Progenitor cell of endocrine pancreas (in vitro differentiated cells): Measurements from ENCODE around the gene CNPY1. TPM values are rescaled to one million over a fixed set of nuclear protein-coding genes. Genes with fewer than 3 reads are reported as not detected.
"Not testable (repeated sequence)": the region's sequence is repeated elsewhere in the genome, so short reads cannot be mapped to it uniquely, and the experiment has no call there.

ENCODE experiments used
- DNase-seq: peaks from one replicate; pipeline ENCODE4 v3.0.0; 2021; ENCODE audit warnings: low spot score; ENCODE audit not compliant: unreplicated experiment
- H3K27ac Mint-ChIP-seq: 2 replicates; pipeline ENCODE4 v1.8.0; 2021; ENCODE audit warnings: mild to moderate bottlenecking, moderate library complexity, mixed read lengths
- H3K27me3 Mint-ChIP-seq: 2 replicates; pipeline ENCODE4 v1.8.0; 2021; ENCODE audit warnings: mixed read lengths
- H3K36me3 Mint-ChIP-seq: 2 replicates; pipeline ENCODE4 v1.8.0; 2022; ENCODE audit warnings: mixed read lengths; ENCODE audit not compliant: insufficient read depth
- H3K4me1 Mint-ChIP-seq: 2 replicates; pipeline ENCODE4 v1.8.0; 2021; ENCODE audit warnings: low read depth, mixed read lengths
- H3K4me3 Mint-ChIP-seq: 2 replicates; pipeline ENCODE4 v1.8.0; 2021; ENCODE audit warnings: low read depth, mild to moderate bottlenecking, moderate library complexity, mixed read lengths
- H3K9me3 Mint-ChIP-seq: 2 replicates; pipeline ENCODE4 v1.8.0; 2021; ENCODE audit warnings: low read depth, mixed read lengths
- CTCF ChIP-seq: fragments of 200-600 bp; sonication (generic); IDR thresholded peaks from one replicate; pipeline ENCODE4 v1.5.0; 2021; ENCODE audit warnings: antibody characterized with exemption, mild to moderate bottlenecking; ENCODE audit not compliant: unreplicated experiment
- total RNA-seq: library from RNA; stranded (reverse); gene quantifications from 2 replicates; pipeline ENCODE4 v1.2.1, GENCODE V29; 2021

The CNPY1 gene
- total RNA-seq, 1 donor from 2014 or later: not detected

- Mint-ChIP-seq H3K27me3 (peaks cover 26% of the 10 kb centered on the region), H3K4me1 (no peaks in the 10 kb centered on the region), H3K9me3 (no peaks in the 10 kb centered on the region), H3K27ac (no peak overlapping the region), H3K36me3 (no peaks in the 10 kb centered on the region), H3K4me3 (no peak overlapping the region)
- TF ChIP-seq CTCF: no peak
- no peak for DNase-seq
These were observed 21.4 kb upstream of the CNPY1 start for GRCh38 chr7:155567646-155568332.

DNA sequence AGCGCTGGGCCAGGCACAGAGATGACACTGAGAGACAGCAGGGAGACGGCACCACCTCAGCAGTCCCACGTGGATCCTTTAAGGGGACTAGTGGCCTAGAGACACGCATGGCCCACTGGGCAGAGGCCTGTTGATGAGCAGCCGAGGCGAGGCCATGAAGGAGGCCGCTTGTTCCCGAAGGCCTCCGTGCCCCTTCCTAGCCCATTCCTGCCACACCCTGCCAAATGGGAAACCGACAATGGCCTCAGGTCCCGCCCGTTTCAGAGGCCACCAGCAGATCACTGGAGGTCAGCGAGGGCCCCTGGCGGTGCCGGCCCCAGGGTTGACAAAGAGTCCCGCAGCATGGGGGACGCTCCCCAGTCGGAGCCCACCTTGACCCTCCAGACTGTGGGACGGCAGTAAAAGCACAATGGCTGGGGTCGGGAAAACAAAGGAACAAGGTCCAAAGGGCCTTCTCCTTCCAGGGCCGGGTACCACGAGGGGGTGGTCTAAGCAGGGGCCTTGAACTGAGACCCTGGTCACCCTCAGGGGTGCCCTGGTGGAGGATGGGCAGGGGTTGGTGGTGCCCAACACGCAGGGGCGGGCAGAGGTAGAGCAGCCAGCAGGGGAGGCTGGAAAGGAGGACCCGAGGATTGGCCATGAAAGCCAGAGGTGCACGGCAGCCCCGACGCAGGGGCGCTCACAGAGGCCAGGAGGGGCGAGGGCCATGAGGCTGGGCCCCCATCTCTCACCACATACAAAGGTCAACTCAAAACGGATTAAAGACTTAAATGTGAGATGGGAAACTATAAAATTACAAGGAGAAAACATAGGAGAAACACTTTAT is 19.9 kb upstream of the CNPY1 start:
- no peak for DNase-seq
- H3K27ac Mint-ChIP-seq: no peak overlapping the region
- TF ChIP-seq CTCF: no peak
- H3K9me3 Mint-ChIP-seq: no peaks in the 10 kb centered on the region
- no peaks in the 10 kb centered on the region for H3K36me3 Mint-ChIP-seq
- H3K27me3 Mint-ChIP-seq: peaks cover 21% of the 10 kb centered on the region
- H3K4me3 Mint-ChIP-seq: no peak overlapping the region
- no peaks in the 10 kb centered on the region for H3K4me1 Mint-ChIP-seq

DNA sequence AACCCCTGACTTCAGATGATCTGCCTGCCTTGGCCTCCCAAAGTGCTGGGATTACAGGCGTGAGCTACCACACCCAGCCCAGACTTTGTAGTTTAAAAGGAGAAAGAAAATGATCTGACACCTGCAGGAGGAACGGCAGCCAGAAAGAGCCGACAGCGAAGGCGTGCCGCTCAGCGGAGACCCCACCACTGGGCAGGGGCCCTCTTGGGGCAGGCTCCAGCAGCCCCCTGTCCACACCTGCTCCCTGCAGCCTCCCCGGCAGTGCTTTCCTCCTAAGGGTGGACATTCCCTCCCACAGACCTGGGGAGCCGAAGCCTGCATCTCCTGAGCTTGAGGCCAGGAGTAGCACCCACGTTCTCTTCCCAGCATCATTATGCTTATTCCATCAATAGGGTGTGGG is 19.2 kb upstream of the CNPY1 start:
- no peak for DNase-seq
- Mint-ChIP-seq H3K27me3 (peaks cover 23% of the 10 kb centered on the region), H3K4me3 (no peak overlapping the region), H3K27ac (no peak overlapping the region), H3K9me3 (no peaks in the 10 kb centered on the region), H3K36me3 (no peaks in the 10 kb centered on the region), H3K4me1 (no peaks in the 10 kb centered on the region)
- TF ChIP-seq CTCF: no peak

DNA sequence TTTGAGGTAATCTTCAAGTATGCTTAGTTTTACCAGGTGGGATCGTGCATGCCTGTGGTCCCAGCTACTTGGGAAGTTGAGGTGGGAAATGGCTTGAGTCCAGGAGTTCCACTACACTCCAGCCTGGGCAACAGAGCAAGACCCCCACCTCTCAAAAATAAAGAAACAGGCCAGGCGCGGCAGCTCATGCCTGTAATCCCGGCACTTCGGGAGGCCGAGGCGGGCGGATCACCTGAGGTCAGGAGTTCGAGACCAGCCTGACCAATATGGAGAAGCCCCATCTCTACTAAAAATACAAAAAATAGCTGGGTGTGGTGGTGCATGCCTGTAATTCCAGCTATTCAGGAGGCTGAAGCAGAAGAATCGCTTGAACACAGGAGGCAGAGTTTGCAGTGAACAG is 16.6 kb upstream of the CNPY1 start:
- H3K27ac Mint-ChIP-seq, H3K4me3 Mint-ChIP-seq, H3K36me3 Mint-ChIP-seq, H3K9me3 Mint-ChIP-seq, H3K4me1 Mint-ChIP-seq, DNase-seq: not testable (repeated sequence)
- H3K27me3 Mint-ChIP-seq: peaks cover 11% of the 10 kb centered on the region

GRCh38 chr7:155562106-155562505 is 15.7 kb upstream of the CNPY1 start:
- Mint-ChIP-seq H3K4me1 (no peaks in the 10 kb centered on the region), H3K27me3 (peaks cover 12% of the 10 kb centered on the region), H3K9me3 (no peaks in the 10 kb centered on the region), H3K4me3 (no peak overlapping the region), H3K36me3 (no peaks in the 10 kb centered on the region), H3K27ac (no peak overlapping the region)
- no peak for TF ChIP-seq CTCF
- no peak for DNase-seq
